ENCODE data around the gene NACAD.
"Not testable (repeated sequence)": the region's sequence is repeated elsewhere in the genome, so short reads cannot be mapped to it uniquely, and the experiment has no call there.

NACAD gene

DNA sequence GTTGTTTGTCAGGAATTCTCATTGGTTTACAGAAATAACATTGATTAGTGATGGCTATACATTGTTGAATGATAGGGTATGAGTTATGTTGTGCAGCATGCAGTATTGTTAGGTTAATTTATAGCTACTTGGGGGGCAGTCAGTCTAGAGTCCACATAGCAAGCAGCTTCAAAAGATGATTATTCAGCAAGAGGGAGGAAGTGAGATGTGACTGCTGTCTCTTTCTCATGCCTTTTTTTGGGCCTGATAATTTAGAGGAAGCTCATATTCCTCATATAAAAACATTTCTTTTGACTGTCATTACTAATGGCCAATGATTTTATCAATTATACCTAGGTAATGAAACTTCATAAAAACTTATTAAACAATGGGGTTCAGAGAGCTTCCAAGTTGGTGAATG, 26.2 kb upstream of the NACAD start:
- TF ChIP-seq KLF1 (tag by site-specific recombination; IDR thresholded peaks at IDR 0.05) (no peak), BCL11A (tag by site-specific recombination; IDR thresholded peaks at IDR 0.05; ENCODE audit: low read depth) (no peak), ZNF155 (tag by site-specific recombination; IDR thresholded peaks at IDR 0.05) (no peak), ZNF561 (tag by site-specific recombination; IDR thresholded peaks at IDR 0.05; ENCODE audit: borderline replicate concordance) (no peak), ZNF623 (tag by site-specific recombination; IDR thresholded peaks at IDR 0.05) (no peak)
- Histone ChIP-seq H3K27ac (ENCODE audit: extremely low read depth, low read depth, low read length) (no peak overlapping the region), H3K4me3 (ENCODE audit: low read depth, low read length) (no peak overlapping the region), H3K36me3 (ENCODE audit: control insufficient read depth in 2 of 2, insufficient read depth in 1 of 2, low read length in 2 of 2) (no peaks in the 10 kb centered on the region), H3K4me1 (ENCODE audit: control insufficient read depth, insufficient read depth, low read length) (no peaks in the 10 kb centered on the region), H3K9me3 (ENCODE audit: control insufficient read depth, insufficient read depth, low read depth, low read length) (no peaks in the 10 kb centered on the region)
- ChIA-PET POLR2A (no interaction called here), CTCF (interaction anchor here (0.6 to 1.2 kb wide), 3 partner anchors 21 to 141 kb away, joined by 3 to 4 read pairs (median 3); no protein-coding TSS in a partner anchor)

DNA sequence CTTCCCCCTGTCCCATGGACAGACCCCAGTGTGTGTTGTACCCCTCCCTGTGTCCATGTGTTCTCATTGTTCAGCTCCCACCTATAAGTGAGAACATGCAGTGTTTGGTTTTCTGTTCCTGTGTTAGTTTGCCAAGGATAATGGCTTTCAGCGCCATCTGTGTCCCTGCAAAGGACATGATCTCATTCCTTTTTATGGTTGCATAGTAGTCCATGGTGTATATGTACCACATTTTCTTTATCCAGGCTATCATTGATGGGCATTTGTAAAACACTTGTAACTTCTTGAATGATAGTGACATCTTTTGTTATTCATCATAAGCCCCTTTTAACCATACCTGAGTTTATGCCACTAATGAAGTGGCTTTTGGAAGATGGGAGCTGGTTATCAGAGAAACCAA, 25.5 kb upstream of the NACAD start:
- H3K36me3 ChIP-seq (ENCODE audit: control insufficient read depth in 2 of 2, insufficient read depth in 1 of 2, low read length in 2 of 2); POLR2A ChIA-PET; H3K4me3 ChIP-seq (ENCODE audit: low read depth, low read length); H3K9me3 ChIP-seq (ENCODE audit: control insufficient read depth, insufficient read depth, low read depth, low read length); H3K4me1 ChIP-seq (ENCODE audit: control insufficient read depth, insufficient read depth, low read length); H3K27ac ChIP-seq (ENCODE audit: extremely low read depth, low read depth, low read length): not testable (repeated sequence)
- TF ChIP-seq ZNF146 (tag by site-specific recombination; IDR thresholded peaks at IDR 0.05): peak; percentile 49; the same call in 1 of the 2 replicates
- CTCF ChIA-PET: interaction anchor here (0.8 to 1.2 kb wide), 2 partner anchors 21 to 141 kb away, joined by 3 to 4 read pairs; no protein-coding TSS in a partner anchor

DNA sequence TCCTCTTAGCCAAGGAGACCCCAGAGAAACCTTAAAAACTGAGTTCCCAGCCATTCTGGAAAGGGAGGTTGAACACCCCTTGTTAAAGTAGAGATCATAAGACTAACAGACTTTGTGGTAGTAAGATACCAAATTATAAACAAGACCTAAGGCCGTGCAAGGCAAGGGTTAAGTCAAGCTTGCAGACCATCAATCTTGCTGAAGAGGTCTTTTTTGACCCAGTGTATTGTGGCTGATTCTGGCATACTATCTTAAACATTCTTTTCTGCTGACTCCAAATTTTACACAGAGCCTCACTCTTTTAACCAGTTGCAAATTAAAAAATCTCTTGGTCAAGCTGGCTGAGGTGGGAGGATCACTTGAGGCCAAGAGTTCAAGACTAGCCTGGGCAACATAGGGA, 23.9 kb upstream of the NACAD start:
- ChIA-PET POLR2A (no interaction called here), CTCF (interaction anchor here (0.7 to 1.4 kb wide), 3 partner anchors 25 to 139 kb away, joined by 3 to 4 read pairs (median 3); no protein-coding TSS in a partner anchor)
- H3K27ac ChIP-seq (ENCODE audit: extremely low read depth, low read depth, low read length): peak overlapping the region; percentile 87; the same call in 1 of the 2 replicates
- H3K36me3 ChIP-seq (ENCODE audit: control insufficient read depth in 2 of 2, insufficient read depth in 1 of 2, low read length in 2 of 2): peaks cover 7 to 18% of the 10 kb centered on the region in 2 experiments
- no peaks in the 10 kb centered on the region for H3K9me3 ChIP-seq (ENCODE audit: control insufficient read depth, insufficient read depth, low read depth, low read length)
- no peaks in the 10 kb centered on the region for H3K4me1 ChIP-seq (ENCODE audit: control insufficient read depth, insufficient read depth, low read length)
- TF ChIP-seq ZNF791 (tag by site-specific recombination; IDR thresholded peaks at IDR 0.05) (no peak), ZNF629 (tag by site-specific recombination; IDR thresholded peaks at IDR 0.05) (no peak), PRDM1 (tag by site-specific recombination; IDR thresholded peaks at IDR 0.05) (no peak), ZNF510 (tag by site-specific recombination; IDR thresholded peaks at IDR 0.05; ENCODE audit: insufficient replicate concordance) (no peak), ZNF133 (tag by site-specific recombination; IDR thresholded peaks at IDR 0.05) (no peak), ZNF157 (tag by site-specific recombination; IDR thresholded peaks at IDR 0.05) (no peak), SCRT1 (tag by site-specific recombination; IDR thresholded peaks at IDR 0.05; ENCODE audit: borderline replicate concordance) (no peak), ZNF610 (tag by site-specific recombination; IDR thresholded peaks at IDR 0.05; ENCODE audit: borderline replicate concordance) (no peak), ZNF292 (tag by site-specific recombination; IDR thresholded peaks at IDR 0.05; ENCODE audit: borderline replicate concordance, low read depth) (no peak), ZNF48 (tag by site-specific recombination; IDR thresholded peaks at IDR 0.05) (no peak)
- TF ChIP-seq, protein P1, sequence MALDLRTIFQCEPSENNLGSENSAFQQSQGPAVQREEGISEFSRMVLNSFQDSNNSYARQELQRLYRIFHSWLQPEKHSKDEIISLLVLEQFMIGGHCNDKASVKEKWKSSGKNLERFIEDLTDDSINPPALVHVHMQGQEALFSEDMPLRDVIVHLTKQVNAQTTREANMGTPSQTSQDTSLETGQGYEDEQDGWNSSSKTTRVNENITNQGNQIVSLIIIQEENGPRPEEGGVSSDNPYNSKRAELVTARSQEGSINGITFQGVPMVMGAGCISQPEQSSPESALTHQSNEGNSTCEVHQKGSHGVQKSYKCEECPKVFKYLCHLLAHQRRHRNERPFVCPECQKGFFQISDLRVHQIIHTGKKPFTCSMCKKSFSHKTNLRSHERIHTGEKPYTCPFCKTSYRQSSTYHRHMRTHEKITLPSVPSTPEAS (tag by site-specific recombination; IDR thresholded peaks at IDR 0.05): no peak
- TF ChIP-seq, protein P2, sequence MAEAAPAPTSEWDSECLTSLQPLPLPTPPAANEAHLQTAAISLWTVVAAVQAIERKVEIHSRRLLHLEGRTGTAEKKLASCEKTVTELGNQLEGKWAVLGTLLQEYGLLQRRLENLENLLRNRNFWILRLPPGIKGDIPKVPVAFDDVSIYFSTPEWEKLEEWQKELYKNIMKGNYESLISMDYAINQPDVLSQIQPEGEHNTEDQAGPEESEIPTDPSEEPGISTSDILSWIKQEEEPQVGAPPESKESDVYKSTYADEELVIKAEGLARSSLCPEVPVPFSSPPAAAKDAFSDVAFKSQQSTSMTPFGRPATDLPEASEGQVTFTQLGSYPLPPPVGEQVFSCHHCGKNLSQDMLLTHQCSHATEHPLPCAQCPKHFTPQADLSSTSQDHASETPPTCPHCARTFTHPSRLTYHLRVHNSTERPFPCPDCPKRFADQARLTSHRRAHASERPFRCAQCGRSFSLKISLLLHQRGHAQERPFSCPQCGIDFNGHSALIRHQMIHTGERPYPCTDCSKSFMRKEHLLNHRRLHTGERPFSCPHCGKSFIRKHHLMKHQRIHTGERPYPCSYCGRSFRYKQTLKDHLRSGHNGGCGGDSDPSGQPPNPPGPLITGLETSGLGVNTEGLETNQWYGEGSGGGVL (tag by site-specific recombination; IDR thresholded peaks at IDR 0.05): no peak
- TF ChIP-seq, protein P3, sequence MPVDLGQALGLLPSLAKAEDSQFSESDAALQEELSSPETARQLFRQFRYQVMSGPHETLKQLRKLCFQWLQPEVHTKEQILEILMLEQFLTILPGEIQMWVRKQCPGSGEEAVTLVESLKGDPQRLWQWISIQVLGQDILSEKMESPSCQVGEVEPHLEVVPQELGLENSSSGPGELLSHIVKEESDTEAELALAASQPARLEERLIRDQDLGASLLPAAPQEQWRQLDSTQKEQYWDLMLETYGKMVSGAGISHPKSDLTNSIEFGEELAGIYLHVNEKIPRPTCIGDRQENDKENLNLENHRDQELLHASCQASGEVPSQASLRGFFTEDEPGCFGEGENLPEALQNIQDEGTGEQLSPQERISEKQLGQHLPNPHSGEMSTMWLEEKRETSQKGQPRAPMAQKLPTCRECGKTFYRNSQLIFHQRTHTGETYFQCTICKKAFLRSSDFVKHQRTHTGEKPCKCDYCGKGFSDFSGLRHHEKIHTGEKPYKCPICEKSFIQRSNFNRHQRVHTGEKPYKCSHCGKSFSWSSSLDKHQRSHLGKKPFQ (tag by site-specific recombination; IDR thresholded peaks at IDR 0.05): no peak
- TF ChIP-seq, protein P4, sequence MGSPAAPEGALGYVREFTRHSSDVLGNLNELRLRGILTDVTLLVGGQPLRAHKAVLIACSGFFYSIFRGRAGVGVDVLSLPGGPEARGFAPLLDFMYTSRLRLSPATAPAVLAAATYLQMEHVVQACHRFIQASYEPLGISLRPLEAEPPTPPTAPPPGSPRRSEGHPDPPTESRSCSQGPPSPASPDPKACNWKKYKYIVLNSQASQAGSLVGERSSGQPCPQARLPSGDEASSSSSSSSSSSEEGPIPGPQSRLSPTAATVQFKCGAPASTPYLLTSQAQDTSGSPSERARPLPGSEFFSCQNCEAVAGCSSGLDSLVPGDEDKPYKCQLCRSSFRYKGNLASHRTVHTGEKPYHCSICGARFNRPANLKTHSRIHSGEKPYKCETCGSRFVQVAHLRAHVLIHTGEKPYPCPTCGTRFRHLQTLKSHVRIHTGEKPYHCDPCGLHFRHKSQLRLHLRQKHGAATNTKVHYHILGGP (tag by site-specific recombination; IDR thresholded peaks at IDR 0.05): no peak
- H3K4me3 ChIP-seq (ENCODE audit: low read depth, low read length): no peak overlapping the region

Data from HEK293 (cell line).